Measurements from ENCODE around the gene GMEB2. TPM values are rescaled to one million over a fixed set of nuclear protein-coding genes. Genes with fewer than 3 reads are reported as not detected.

The GMEB2 gene
- total RNA-seq, 4 donors from 2014 or later, result 6.6 to 12.8 (median 9.2) TPM

DNA sequence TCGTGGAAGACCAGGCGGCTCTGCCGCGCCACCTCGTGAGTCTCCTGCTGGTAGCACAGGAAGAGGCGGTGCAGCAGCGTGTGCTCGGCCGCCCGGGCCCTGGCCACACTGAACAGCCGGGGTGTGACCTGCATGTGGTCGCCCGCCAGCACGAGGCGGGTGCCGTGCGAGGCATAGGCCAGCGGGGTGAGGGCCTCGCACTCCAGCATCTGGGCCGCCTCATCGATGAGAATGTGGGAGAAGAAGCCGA is 59.8 kb downstream of the GMEB2 start:
- TF ChIP-seq, protein P1, sequence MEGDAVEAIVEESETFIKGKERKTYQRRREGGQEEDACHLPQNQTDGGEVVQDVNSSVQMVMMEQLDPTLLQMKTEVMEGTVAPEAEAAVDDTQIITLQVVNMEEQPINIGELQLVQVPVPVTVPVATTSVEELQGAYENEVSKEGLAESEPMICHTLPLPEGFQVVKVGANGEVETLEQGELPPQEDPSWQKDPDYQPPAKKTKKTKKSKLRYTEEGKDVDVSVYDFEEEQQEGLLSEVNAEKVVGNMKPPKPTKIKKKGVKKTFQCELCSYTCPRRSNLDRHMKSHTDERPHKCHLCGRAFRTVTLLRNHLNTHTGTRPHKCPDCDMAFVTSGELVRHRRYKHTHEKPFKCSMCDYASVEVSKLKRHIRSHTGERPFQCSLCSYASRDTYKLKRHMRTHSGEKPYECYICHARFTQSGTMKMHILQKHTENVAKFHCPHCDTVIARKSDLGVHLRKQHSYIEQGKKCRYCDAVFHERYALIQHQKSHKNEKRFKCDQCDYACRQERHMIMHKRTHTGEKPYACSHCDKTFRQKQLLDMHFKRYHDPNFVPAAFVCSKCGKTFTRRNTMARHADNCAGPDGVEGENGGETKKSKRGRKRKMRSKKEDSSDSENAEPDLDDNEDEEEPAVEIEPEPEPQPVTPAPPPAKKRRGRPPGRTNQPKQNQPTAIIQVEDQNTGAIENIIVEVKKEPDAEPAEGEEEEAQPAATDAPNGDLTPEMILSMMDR (IDR thresholded peaks at IDR 0.05), result no peak
- ATAC-seq (ENCODE audit: low FRiP score) (no peak), DNase-seq (ENCODE audit: low spot score) (no peak)

DNA sequence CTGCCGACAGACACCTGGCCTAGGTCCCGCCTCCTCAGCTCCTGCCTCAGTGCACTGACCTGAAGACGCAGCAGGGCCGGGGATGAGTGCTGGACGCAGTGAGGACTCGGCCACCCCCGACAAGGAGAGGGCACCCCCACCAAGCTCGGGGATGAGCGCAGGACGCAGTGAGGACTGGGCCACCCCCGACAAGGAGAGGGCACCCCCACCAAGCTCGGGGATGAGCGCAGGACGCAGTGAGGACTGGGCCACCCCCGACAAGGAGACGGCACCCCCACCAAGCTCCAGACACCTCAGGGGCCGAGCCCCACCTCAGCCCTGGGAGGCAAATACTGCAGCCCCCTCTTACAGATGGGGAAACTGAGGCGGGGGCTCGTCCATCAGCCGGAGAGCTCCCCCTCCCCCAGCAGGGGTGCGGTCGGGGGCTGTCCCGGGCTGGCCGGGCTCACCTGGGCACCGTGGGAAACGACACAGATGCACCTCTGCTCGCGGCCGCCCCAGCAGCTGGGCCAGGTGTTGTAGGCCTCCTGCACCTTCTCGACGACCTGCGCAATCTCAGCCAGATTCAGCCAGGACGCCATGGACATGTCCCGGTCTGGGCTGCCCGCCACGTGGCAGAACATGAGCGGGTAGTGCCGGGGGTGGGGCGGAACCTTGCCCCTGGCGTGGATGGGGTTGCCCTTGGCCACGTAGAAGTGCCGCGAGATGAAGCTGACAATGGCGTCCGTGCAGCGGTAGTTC is 60.3 kb downstream of the GMEB2 start:
- no peak for ATAC-seq (ENCODE audit: low FRiP score)
- DNase-seq (ENCODE audit: low spot score), result no peak
- TF ChIP-seq, protein P1 (IDR thresholded peaks at IDR 0.05), result no peak

DNA sequence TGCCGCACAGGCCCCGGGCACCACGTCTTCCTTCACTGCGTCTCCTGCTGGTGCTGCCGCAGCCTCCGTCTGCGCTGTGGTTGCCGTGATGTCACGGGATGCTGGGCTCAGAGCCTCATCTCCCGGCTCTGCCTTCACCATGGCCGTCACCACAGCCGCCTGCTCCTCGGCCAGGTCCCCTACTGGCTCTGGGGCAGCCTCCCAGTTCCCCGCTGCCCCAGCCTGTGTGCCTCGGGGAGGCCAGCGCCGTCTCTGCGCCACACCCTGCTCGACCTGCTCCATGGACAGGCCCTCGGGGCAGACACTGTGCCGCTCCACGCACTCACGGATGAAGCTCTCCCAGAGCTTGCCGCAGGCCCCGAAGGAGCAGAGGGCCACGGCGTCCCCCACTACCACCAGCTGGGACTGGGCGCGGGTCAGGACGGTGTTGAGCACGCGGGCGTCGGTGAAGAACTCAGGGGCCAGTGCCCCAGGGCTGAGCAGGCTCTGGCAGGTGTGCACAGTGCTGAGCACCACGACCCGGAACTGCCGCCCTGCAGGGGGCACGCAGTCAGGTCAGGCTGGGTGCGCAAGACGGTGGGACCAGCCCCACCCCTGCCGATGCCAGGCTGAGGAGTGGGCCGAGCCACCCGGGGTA is 61.1 kb downstream of the GMEB2 start:
- ATAC-seq (ENCODE audit: low FRiP score), result no peak
- TF ChIP-seq, protein P1 (IDR thresholded peaks at IDR 0.05), result no peak
- DNase-seq (ENCODE audit: low spot score), result no peak

DNA sequence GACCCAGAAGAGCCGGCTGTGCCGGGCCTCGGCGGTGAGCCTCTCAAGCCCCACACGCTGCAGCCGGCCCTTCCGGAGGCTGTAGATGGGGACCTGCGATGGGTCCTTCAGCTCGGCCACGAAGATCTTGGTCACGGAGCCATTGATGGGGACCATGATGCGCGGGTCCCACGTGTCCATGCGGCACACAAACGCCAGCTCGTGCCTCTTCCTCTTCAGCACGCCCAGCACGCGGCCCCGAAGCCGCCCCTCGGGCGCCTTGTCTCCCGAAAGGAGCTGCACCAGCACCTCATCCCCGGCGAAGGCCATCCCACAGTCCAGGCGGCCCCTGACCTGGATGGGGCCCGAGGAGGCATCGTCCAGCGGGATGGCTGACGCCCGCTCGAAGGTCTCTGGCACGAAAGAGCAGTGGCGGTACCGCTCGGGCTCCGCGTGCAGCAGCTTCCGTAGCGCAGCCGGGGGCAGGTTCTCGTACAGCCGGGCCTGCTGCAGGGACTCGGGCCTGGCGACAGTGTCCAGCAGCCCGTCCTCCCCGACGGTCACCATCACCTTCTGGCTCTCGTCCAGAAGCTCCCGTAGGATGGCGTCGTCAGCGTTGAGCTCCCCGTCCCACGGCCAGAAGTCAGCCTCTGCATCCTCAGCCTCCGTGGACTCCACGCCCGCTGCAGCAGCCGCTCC is 61.7 kb downstream of the GMEB2 start:
- DNase-seq (ENCODE audit: low spot score) (no peak), ATAC-seq (ENCODE audit: low FRiP score) (no peak)
- TF ChIP-seq, protein P1 (IDR thresholded peaks at IDR 0.05), result no peak

DNA sequence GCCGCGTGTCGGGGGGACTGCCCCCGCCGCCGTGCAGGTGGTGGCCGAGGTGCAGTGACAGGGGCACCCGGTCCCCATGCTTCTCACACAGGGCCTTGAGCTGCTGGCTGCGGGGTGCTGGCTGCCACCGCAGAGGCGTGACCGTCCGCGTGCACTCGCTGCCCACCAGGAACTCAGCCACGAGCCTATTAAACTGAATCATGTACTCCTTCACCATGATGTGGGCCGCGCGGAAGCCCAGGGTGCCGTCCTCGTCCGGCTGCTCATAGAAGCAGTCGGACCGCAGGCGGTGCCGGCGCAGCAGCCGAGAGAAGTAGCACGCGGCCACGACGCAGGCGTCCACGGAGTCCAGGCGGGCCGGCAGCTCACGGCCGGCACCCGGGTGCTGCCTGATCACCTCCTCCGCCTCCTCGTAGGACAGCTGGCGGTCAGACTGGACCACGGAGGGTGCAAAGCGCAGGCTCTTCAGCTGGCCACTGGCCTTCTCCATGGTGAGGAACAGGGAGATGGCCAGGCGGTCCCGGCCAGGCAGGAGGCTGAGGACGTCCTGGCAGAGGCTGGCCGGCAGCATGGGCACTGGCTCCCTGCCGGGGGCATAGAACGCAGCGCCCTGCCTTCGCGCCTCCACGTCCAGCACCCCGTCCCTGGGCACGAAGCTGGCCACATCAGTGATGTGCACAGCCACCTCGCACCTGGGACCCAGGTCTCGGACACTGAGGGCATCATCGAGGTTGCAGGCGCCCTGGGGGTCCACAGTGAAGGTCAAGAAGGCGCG is 62.7 kb downstream of the GMEB2 start:
- TF ChIP-seq, protein P1 (IDR thresholded peaks at IDR 0.05), result no peak
- no peak for DNase-seq (ENCODE audit: low spot score)
- no peak for ATAC-seq (ENCODE audit: low FRiP score)

DNA sequence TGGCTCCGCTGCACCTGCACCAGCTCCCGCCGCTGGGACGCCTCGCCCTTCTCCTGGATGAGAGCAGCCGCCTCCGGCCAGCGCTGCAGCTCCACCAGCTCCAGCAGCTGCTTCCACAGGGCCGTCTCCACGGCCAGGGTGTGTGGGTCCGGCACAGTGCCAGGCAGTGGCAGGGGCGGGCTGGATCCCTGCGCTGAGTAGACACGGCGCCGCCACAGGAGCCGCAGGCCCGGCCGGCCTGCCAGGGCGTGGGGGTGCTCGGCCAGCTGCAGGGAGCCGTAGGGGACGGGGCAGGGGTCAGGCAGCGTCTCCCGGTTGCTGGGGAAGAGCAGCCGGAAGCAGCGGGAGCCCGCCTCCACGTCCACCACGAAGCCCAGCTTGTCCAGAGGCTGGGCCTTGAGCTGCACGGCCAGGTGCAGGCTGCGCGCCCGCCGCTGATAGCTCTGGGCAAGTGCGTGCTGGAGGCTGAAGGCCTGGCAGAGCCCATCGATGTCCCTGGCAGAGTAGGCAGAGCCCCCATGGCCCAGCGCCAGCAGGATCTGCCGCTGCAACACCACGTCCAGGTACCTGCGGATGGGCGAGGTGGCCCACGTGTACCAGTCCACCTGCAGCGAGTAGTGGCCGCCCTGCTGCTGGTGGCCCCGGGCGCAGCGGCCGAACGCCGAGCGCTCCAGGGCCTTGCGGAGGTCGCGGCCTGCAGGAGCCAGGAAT is 63.5 kb downstream of the GMEB2 start:
- no peak for ATAC-seq (ENCODE audit: low FRiP score)
- TF ChIP-seq, protein P1 (IDR thresholded peaks at IDR 0.05), result no peak
- no peak for DNase-seq (ENCODE audit: low spot score)
